IMR-90 (cell line): ENCODE data around the gene CEP85. TPM values are rescaled to one million over a fixed set of nuclear protein-coding genes. Genes with fewer than 3 reads are reported as not detected.

Source experiments
- ATAC-seq: fragments of 200-7000 bp; cut with Tn5 transposase; 2 replicates; pipeline ENCODE4 v1.9.1; 2020; ENCODE audit warnings: low read depth, mild to moderate bottlenecking, moderate library complexity
- BruUV-seq: library from RNA; stranded (reverse); fragments of 400-500 nt; replicated peaks from 2 replicates; lab custom pipeline; 2021; lab: Mats Ljungman, UMichigan
- CTCF ChIA-PET: fragments of 300-600 bp; formaldehyde crosslinking; extraction: SDS; loops from one replicate; lab custom pipeline; 2021; ENCODE audit warnings: antibody characterized with exemption; lab: Yijun Ruan, JAX
- POLR2A ChIA-PET: fragments of 300-600 bp; sonication (Branson Sonifier 250); formaldehyde crosslinking; loops from one replicate; lab custom pipeline; 2022; ENCODE audit warnings: antibody characterized with exemption; ENCODE audit not compliant: unreplicated experiment; lab: Charles Lee
- DNase-seq: peaks from one replicate; pipeline ENCODE4 v3.0.0; 2013
- H2AFZ ChIP-seq: replicated peaks from 2 replicates; pipeline ENCODE3; 2013; ENCODE audit warnings: low read length, mild to moderate bottlenecking; ENCODE audit not compliant: poor library complexity
- H2AK5ac ChIP-seq: 2 replicates; pipeline ENCODE4 v1.6.1; 2013; ENCODE audit warnings: low read depth, low read length, inconsistent platforms
- H2AK9ac ChIP-seq: replicated peaks from 2 replicates; pipeline ENCODE3; 2013; ENCODE audit warnings: mild to moderate bottlenecking, low read depth, low read length, moderate library complexity; ENCODE audit not compliant: poor library complexity
- H2BK120ac ChIP-seq: 2 replicates; pipeline ENCODE4 v1.6.1; 2013; ENCODE audit warnings: low read depth, low read length, inconsistent platforms
- H2BK15ac ChIP-seq: 3 replicates; pipeline ENCODE4 v1.6.1; 2013; ENCODE audit warnings: low read depth, low read length, inconsistent platforms
- H2BK20ac ChIP-seq: 2 replicates; pipeline ENCODE4 v1.6.1; 2013; ENCODE audit warnings: low read depth, mild to moderate bottlenecking, inconsistent platforms, low read length, moderate library complexity
- H2BK5ac ChIP-seq: 2 replicates; pipeline ENCODE4 v1.6.1; 2013; ENCODE audit warnings: mild to moderate bottlenecking, low read depth, low read length, inconsistent platforms; ENCODE audit not compliant: poor library complexity, severe bottlenecking
- H3K14ac ChIP-seq: replicated peaks from 2 replicates; pipeline ENCODE4 v1.6.1; 2013; ENCODE audit warnings: low read depth, low read length, inconsistent platforms
- H3K18ac ChIP-seq: 2 replicates; pipeline ENCODE4 v1.6.1; 2013; ENCODE audit warnings: low read depth, low read length, control low read depth
- H3K23ac ChIP-seq: 2 replicates; pipeline ENCODE4 v1.6.1; 2013; ENCODE audit warnings: low read depth, low read length, inconsistent platforms
- H3K27ac ChIP-seq: 2 replicates; pipeline ENCODE4 v1.5.1; 2013; ENCODE audit warnings: mild to moderate bottlenecking, control low read depth, low read length; ENCODE audit not compliant: insufficient read depth
- H3K27me3 ChIP-seq: 2 replicates; pipeline ENCODE4 v1.6.1; 2013; ENCODE audit warnings: low read length; ENCODE audit not compliant: control insufficient read depth, insufficient read depth
- H3K36me3 ChIP-seq: 2 replicates; pipeline ENCODE4 v1.6.1; 2013; ENCODE audit warnings: low read length, mixed read lengths; ENCODE audit not compliant: control insufficient read depth, insufficient read depth
- H3K4ac ChIP-seq: 2 replicates; pipeline ENCODE4 v1.6.1; 2013; ENCODE audit warnings: low read depth, low read length, inconsistent platforms
- H3K4me1 ChIP-seq: 2 replicates; pipeline ENCODE4 v1.6.1; 2013; ENCODE audit warnings: low read length, mixed read lengths; ENCODE audit not compliant: control insufficient read depth, insufficient read depth
- H3K4me2 ChIP-seq: 2 replicates; pipeline ENCODE4 v1.6.1; 2013; ENCODE audit warnings: low read depth, mild to moderate bottlenecking, control low read depth, low read length, moderate library complexity
- H3K4me3 ChIP-seq: 2 replicates; pipeline ENCODE4 v1.5.1; 2013; ENCODE audit warnings: low read depth, mild to moderate bottlenecking, control low read depth, low read length, moderate library complexity; ENCODE audit not compliant: insufficient read depth
- H3K56ac ChIP-seq: 2 replicates; pipeline ENCODE4 v1.6.1; 2013; ENCODE audit warnings: low read length, inconsistent platforms; ENCODE audit not compliant: insufficient read depth; ENCODE audit errors: extremely low read depth
- H3K79me1 ChIP-seq, 2 experiments: 2 replicates each; pipeline ENCODE4 v1.6.1; 2013; ENCODE audit warnings: low read length in 2 of 2, inconsistent platforms in 1 of 2, low read depth in 1 of 2
- H3K9ac ChIP-seq: 2 replicates; pipeline ENCODE4 v1.6.1; 2013; ENCODE audit warnings: low read depth, low read length, control low read depth
- H3K9me1 ChIP-seq: 2 replicates; pipeline ENCODE4 v1.6.1; 2013; ENCODE audit warnings: low read length, inconsistent platforms; ENCODE audit not compliant: insufficient read depth
- H3K9me3 ChIP-seq: 2 replicates; pipeline ENCODE4 v1.6.1; 2013; ENCODE audit warnings: low read length; ENCODE audit not compliant: control insufficient read depth, insufficient read depth
- H4K20me1 ChIP-seq: 2 replicates; pipeline ENCODE4 v1.6.1; 2013; ENCODE audit warnings: low read length, inconsistent platforms; ENCODE audit not compliant: insufficient read depth
- H4K5ac ChIP-seq: 2 replicates; pipeline ENCODE4 v1.6.1; 2013; ENCODE audit warnings: mild to moderate bottlenecking, low read depth, low read length, control low read depth
- H4K8ac ChIP-seq, 2 experiments: 2 replicates each; pipeline ENCODE4 v1.6.1; 2013; ENCODE audit warnings: low read depth in 2 of 2, low read length in 2 of 2, control low read depth in 1 of 2, inconsistent platforms in 1 of 2
- H4K91ac ChIP-seq: 2 replicates; pipeline ENCODE4 v1.6.1; 2013; ENCODE audit warnings: low read depth, low read length, inconsistent platforms; ENCODE audit not compliant: insufficient read depth
- BHLHE40 ChIP-seq: fragments of 150-350 bp; IDR thresholded peaks from 2 replicates; pipeline ENCODE4 v1.6.1; 2016; ENCODE audit warnings: mild to moderate bottlenecking, low read depth, low read length
- CHD1 ChIP-seq: IDR thresholded peaks from 2 replicates; pipeline ENCODE4 v1.6.1; 2012; ENCODE audit warnings: low read depth, low read length, improper control_type of control experiment
- CTCF ChIP-seq: conservative IDR thresholded peaks from 2 replicates; pipeline ENCODE4 v1.5.1; 2012; ENCODE audit warnings: mild to moderate bottlenecking, low read depth, low read length, improper control_type of control experiment
- ELK1 ChIP-seq: fragments of 150-350 bp; IDR thresholded peaks from 2 replicates; pipeline ENCODE4 v1.6.1; 2016; ENCODE audit warnings: low read depth, mild to moderate bottlenecking, low read length, moderate library complexity, borderline replicate concordance
- FOS ChIP-seq: fragments of 150-350 bp; IDR thresholded peaks from 2 replicates; pipeline ENCODE4 v1.6.1; 2016; ENCODE audit warnings: low read depth, low read length
- MAFK ChIP-seq: IDR thresholded peaks from 2 replicates; pipeline ENCODE4 v1.6.1; 2012; ENCODE audit warnings: low read depth, low read length, improper control_type of control experiment
- MXI1 ChIP-seq: IDR thresholded peaks from 2 replicates; pipeline ENCODE4 v1.6.1; 2012; ENCODE audit warnings: low read depth, mild to moderate bottlenecking, low read length, moderate library complexity, borderline replicate concordance
- NFE2L2 ChIP-seq: fragments of 150-350 bp; IDR thresholded peaks from 2 replicates; pipeline ENCODE4 v1.6.1; 2016; ENCODE audit warnings: low read depth, mild to moderate bottlenecking, low read length
- POLR2A ChIP-seq: IDR thresholded peaks from 2 replicates; pipeline ENCODE4 v1.6.1; 2012; ENCODE audit warnings: mild to moderate bottlenecking, low read depth, low read length
- RAD21 ChIP-seq: IDR thresholded peaks from 2 replicates; pipeline ENCODE4 v1.6.1; 2012; ENCODE audit warnings: low read length, improper control_type of control experiment
- RCOR1 ChIP-seq: IDR thresholded peaks from 2 replicates; pipeline ENCODE4 v1.6.1; 2012; ENCODE audit warnings: mild to moderate bottlenecking, low read length, improper control_type of control experiment; ENCODE audit not compliant: insufficient replicate concordance
- RFX5 ChIP-seq: IDR thresholded peaks from 2 replicates; pipeline ENCODE4 v1.8.0; 2012; ENCODE audit warnings: low read depth, mild to moderate bottlenecking, low read length, moderate library complexity
- SMC3 ChIP-seq: fragments of 150-350 bp; IDR thresholded peaks from 2 replicates; pipeline ENCODE4 v1.6.1; 2016; ENCODE audit warnings: low read depth, mild to moderate bottlenecking, antibody characterized with exemption, low read length, moderate library complexity
- WGBS, 2 experiments: methylation state at CpG; one replicate each; pipeline versions ENCODE4 v1.1.5 to v1.1.7; 2013; ENCODE audit warnings: missing lambda C conversion rate in 2 of 2; ENCODE audit not compliant: insufficient read length in 1 of 2; ENCODE audit errors: extremely low coverage in 2 of 2; 5-methylcytosine and 5-hydroxymethylcytosine counted together
- dilution Hi-C: fragments of 300-500 bp; cut with HindIII; formaldehyde crosslinking; loops from one replicate; pipeline ENCODE4 v1.14.3; 2018; ENCODE audit warnings: low sequenced_read_pairs; ENCODE audit not compliant: unreplicated experiment
- in situ Hi-C: fragments of 300-500 bp; cut with MboI; formaldehyde crosslinking; loops from 3 replicates; pipeline ENCODE4 v1.14.3; 2019; ENCODE audit warnings: low sequenced_read_pairs, inconsistent platforms, mixed read lengths
- intact Hi-C: fragments of 100-400 bp; cut with micrococcal nuclease; formaldehyde crosslinking; loops from 2 replicates; pipeline ENCODE4 v1.10.0; 2022
- polyA plus RNA-seq, 3 experiments: library from polyadenylated mRNA; depleted of rRNA; stranded (reverse); fragments of >200 nt; gene quantifications; 2 replicates each; pipeline ENCODE4 v1.2.3, GENCODE V29; 2012; ENCODE audit warnings: low replicate concordance in 1 of 3
- total RNA-seq: library from RNA; depleted of rRNA; stranded (reverse); fragments of >200 nt; gene quantifications from 2 replicates; pipeline ENCODE4 v1.2.3, GENCODE V29; 2012
- TF ChIP-seq, protein P1 (sequence below): fragments of 150-350 bp; IDR thresholded peaks from 2 replicates; pipeline ENCODE4 v1.6.1; 2017; ENCODE audit warnings: mild to moderate bottlenecking, antibody characterized with exemption, low read length, low read depth

Gene CEP85
- total and polyA plus RNA-seq, 2 of the 4 experiments (the other 2 are of a cell fraction): 11.5 to 11.8 TPM

- dilution Hi-C loops: no loop called here
- Histone ChIP-seq H2BK120ac (no peak overlapping the region), H2BK5ac (no peak overlapping the region), H3K9ac (no peak overlapping the region), H4K20me1 (no peaks in the 10 kb centered on the region), H3K36me3 (no peaks in the 10 kb centered on the region; the same call in 1 of the 2 replicates), H3K9me1 (peaks cover 13% of the 10 kb centered on the region), H3K79me1 (peaks cover 0 to 13% of the 10 kb centered on the region in 2 experiments; a peak in 2 of 4 replicates), H3K56ac (no peak overlapping the region), H4K8ac (no peak overlapping the region), H3K27ac (no peak overlapping the region), H2BK15ac (no peak overlapping the region), H3K27me3 (no peaks in the 10 kb centered on the region), H3K18ac (no peak overlapping the region), H2BK20ac (no peak overlapping the region), H3K14ac (no peak overlapping the region), H4K5ac (no peak overlapping the region), H2AFZ (peak overlapping the region; percentile 5), H2AK5ac (no peak overlapping the region), H3K4me1 (peaks cover 6% of the 10 kb centered on the region), H3K4ac (no peak overlapping the region), H3K9me3 (no peaks in the 10 kb centered on the region), H4K91ac (no peak overlapping the region), H3K4me2 (no peak overlapping the region), H3K4me3 (no peak overlapping the region), H3K23ac (no peak overlapping the region), H2AK9ac (no peak overlapping the region)
- ATAC-seq (no peak), DNase-seq (no peak)
- intact Hi-C loops: no loop called here
- ChIA-PET POLR2A (no interaction called here), CTCF (no interaction called here)
- in situ Hi-C loops: no loop called here
- WGBS, 2 experiments: 85% methylated on average over 14 of the region's 22 CpGs; no CpG with 5 or more reads in 1 of the 2 experiments
- no TSS peak for BruUV-seq
- TF ChIP-seq POLR2A (no peak), NFE2L2 (no peak), MAFK (no peak), BHLHE40 (no peak), CHD1 (no peak), ELK1 (no peak), RFX5 (no peak), RAD21 (no peak), CTCF (no peak), FOS (no peak), RCOR1 (no peak), MXI1 (no peak), SMC3 (no peak)
- TF ChIP-seq, protein P1, sequence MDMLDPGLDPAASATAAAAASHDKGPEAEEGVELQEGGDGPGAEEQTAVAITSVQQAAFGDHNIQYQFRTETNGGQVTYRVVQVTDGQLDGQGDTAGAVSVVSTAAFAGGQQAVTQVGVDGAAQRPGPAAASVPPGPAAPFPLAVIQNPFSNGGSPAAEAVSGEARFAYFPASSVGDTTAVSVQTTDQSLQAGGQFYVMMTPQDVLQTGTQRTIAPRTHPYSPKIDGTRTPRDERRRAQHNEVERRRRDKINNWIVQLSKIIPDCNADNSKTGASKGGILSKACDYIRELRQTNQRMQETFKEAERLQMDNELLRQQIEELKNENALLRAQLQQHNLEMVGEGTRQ: no peak
These were observed 61.5 kb downstream of the CEP85 start for GRCh38 chr1:26295194-26296138.
